NCI-H2171 treated with DMSO at 0.1 percent for 48 hours (cell line): Measurements from ENCODE around the gene APOF.
A peak's percentile ranks its signal among the peaks of the same experiment; 100 is the strongest.
"Not testable (repeated sequence)": the region's sequence is repeated elsewhere in the genome, so short reads cannot be mapped to it uniquely, and the experiment has no call there.

ENCODE experiments used
- DNase-seq: peaks from one replicate; lab custom pipeline; 2025; lab: John Stamatoyannopoulos, UW

Gene APOF

DNA sequence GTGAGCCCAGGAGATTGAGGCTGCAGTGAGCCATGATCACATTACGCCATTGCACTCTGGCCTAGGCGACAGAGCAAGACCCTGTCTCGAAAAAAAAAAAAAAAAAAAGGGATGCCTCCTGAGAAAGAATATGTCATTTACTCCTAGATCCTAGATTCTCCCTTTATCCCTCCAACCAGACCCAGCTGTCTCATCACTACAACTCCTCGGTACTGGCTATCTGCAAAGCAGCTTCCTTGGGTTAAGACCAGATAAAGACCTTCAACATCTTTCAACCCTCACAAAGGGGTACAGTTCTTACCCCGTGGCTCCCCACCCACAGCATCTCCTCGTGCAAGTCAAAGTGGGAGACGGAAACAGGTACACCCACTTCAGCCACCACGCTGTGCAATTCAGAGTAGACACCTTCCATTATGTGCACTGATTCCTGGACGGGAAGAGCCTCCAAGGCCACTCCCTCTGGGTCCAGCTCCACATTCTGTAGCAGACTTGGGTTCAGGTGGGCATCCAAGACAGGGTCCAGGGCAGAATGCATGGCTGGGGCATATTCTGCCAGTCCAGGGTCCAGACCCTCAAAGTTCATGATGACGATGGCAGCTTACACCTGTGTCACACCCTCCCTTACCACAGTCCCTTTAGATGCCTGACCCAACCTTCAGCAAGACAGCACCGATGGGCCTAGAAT, 30.0 kb downstream of the APOF start:
- no peak for DNase-seq

DNA sequence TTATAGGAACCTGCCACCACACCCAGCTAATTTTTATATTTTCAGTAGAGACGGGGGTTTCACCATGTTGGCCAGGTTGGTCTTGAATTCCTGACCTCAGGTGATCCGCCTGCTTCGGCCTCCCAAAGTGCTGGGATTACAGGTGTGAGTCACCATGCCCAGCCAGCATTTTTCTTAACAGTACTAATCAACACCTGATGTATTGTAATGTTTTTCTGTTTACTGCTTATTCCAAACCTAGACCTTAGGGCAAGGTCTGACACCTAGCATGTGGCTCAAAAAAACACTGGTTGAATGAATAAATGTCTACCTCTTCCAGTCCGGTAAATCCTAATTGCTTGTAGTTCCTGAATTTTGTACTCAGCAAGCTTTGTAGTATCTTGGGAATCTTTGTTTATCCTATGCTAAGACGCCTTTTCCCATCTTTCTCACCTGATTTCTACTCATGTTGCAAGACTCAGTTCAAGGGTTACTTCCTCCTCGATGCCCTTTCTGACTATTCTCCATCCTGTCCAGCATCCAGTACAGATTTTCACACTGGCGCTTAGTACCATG, 31.6 kb downstream of the APOF start:
- DNase-seq = no peak

DNA sequence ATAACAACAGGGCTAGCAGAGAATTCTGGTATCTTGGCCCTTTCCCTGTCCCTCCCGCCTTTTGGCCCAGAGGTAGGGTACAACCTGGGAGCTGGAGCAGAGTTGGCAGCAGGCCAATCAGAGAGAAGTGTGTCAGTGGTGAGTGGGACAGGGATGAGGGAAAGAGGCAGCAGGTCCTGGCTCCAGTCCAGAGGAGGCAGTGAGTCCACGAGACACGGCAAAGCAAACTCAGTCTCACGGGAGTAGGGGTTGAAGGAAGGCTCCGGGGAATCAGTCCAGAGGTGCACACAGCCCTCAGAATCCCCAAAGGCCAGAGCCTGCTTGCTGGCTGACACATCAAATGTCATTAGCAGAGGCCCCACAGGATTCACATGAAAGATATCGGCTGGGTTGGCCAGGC, 36.1 kb downstream of the APOF start:
- peak; percentile 16 for DNase-seq

DNA sequence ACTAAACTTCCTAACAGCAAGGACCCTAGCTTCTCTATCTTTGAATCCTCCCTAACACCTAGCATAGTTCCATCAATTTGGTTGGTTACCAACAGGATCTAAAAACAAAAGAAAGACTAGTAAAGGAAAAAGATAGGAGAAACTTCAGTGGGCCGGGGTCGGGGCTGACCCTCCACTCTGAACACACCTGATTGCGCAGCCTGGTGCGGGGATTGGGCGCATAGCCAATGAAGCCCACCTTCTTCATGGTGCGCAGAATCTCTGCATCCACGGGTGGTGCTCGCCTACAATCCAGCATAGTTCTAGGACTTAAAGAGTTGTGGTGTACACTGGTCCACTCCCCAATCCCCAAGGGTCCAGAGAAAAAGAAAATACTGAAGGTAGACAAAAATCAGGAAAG, 36.5 kb downstream of the APOF start:
- DNase-seq = no peak

DNA sequence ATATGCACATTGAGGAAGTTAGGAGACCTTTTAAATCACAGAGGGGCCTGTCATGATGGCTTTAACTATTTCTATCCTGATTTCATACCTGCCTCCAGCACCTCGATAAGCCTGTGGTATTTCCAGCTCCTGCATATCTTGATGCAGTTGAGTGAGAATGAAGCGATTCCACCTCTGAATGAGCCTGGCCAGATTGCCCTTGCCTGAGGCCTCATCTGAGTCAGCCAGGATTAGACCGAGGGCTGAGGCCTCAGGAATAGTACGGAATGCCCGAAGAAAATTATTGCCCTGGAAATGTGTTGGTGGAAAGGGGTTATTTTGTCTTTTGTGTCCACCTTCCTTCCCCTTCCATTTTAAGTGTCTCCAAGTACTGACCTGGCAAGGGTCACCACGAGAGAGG, 38.5 kb downstream of the APOF start:
- no peak for DNase-seq

DNA sequence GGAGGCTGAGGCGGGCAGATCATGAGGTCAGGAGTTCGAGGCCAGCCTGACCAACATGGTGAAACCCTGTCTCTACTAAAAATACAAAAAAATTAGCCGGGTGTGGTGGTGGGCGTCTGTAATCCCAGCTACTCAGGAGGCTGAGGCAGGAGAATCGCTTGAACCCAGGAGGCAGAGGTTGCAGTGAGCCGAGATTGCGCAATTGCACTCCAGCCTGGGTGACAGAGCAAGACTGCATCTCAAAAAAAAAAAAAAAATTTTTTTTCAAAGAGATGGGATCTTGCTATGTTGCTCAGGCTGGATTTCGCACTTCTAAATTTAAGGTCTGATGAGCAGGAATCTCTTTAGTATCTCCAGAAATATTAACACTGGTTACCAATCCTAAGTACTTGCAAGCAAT, 41.0 kb downstream of the APOF start:
- DNase-seq = not testable (repeated sequence)

DNA sequence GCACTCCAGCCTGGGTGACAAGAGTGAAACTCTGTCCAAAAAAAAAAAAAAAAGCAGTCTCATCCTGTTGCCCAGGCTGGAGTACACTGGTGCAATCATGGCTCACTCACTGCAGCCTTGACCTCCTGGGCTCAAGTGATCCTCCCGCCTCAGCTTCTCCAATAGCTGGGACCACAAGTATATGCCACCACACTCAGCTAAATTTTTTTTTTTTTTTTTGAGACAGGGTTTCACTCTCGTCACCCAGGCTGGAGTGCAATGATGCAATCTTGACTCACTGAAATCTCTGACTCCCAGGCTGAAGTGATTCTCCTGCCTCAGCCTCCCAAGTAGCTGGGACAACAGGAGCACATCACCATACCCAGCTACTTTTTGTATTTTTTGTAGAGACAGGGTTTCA, 41.6 kb downstream of the APOF start:
- no peak for DNase-seq

DNA sequence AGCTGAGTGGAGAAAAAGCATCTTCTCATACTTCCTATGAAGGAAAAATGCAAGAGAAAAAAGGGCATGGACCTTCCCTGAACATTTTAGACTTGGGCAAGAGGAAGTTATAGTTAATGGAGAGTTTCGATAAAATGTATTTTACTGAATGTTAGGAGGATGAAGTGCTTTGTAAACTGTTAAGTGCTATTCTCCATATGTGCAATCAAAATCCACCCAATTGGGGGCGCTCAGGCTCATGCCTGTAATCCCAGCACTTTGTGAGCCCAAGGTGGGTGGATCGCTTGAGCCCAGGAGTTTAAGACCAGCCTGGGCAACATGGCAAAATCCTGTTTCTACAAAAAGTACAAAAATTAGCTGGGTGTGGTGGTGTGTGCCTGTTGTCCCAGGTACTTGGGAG, 45.0 kb downstream of the APOF start:
- no peak for DNase-seq

DNA sequence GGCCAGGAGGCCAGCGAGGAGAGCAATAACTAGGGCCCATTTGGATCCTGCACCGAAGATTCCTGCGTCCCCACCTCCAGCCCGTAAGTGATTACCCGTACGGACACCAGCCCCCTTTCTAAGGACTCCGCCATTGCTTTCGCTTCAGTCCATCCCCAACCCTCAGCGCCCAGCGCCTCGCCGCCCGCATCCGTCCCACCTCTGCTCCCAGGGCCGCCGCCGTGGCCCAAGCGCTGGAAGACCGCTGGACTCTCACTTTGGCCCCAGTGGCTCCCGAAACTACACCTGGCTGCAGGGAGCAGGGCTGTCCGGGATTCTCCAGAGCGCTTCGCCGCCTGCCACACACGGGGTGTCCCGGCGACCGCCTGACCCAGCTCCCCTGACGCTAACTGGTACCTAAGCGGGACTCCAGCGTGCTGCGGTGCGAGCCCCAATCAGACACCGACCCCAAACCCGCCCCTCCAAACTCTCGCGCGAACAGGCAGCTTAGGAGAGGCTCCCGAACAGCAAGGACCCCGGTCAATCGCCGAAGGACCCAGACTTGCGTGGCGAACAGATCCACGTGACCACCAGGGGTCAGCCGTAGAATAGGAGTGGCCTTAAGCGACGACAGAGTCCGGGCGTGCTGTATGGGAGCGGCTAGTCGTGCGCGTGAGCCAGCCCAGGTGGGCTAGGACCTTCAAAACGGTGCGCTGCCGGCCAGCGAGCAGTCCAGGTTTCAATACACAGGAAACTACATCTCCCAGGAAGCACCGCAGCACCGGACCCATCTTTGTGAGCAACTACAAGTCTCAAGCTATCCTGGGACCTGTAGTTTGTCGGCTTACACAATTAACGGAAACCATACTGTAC, 46.8 kb downstream of the APOF start, which contains the start of gene CNPY2:
Gene CNPY2 (minus strand): TSS at position 367 of the 852 bp plus-strand sequence. CDS start 771 bp downstream, outside the sequence.
- DNase-seq = peak; percentile 99

DNA sequence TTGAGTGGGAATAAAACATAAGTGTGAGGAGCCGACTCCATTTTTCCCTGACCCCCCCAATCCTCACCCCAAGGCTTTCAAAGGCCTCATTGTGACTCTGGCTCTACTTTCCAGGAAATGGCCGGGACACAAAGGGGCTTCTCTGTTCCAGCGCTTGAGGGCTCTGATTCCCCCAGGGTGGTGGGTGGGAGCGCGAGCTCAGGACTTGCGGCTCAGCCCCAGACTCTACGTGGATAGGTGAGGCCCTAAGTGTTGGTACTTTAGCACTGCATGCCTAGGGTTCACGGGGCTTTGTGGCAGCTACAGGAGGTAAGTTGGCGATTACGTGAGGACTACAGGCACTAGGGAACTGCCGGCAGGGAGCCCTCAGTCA, 47.4 kb downstream of the APOF start:
- no peak for DNase-seq

DNA sequence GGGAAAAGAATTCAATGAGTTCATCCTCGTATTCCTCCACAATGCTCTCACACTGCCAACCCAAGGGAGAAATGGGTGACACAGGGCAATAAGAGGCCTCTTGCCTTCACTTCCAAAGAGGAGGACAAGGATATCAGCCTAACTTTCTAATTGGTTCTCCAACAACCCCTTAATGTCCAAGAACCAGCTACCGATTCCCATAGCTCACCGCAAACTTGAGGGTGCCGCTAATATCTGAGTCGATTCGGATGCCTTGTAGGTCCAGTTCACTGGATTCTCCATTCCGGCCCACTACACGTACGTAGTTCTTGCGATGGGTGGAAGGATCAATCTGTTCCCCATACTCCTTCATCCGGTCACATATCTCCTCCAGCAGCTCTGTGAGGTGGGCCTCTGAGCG, 51.7 kb downstream of the APOF start:
- no peak for DNase-seq
